ENCODE measurements around the gene PNPLA7.
"Not testable (repeated sequence)": the region's sequence is repeated elsewhere in the genome, so short reads cannot be mapped to it uniquely, and the experiment has no call there.

Gene PNPLA7
- long read RNA-seq, donor 1: 0 reads
- long read RNA-seq, donor 2: 0 reads
- long read RNA-seq, donor 3, partial matches to known transcripts: 23 of 74 reads
- long read RNA-seq, donor 3, other reads (novel, unspliced or antisense): 51 of 74 reads
- long read RNA-seq, donor 4, partial matches to known transcripts: 115 of 115 reads
- long read RNA-seq, donor 4, other reads (novel, unspliced or antisense): 0 of 115 reads
- long read RNA-seq, donor 5: 0 reads
- long read RNA-seq, donor 6: 0 reads
- long read RNA-seq, donor 7: 0 reads
- long read RNA-seq, donor 8, partial matches to known transcripts: 102 of 102 reads
- long read RNA-seq, donor 8, other reads (novel, unspliced or antisense): 0 of 102 reads

DNA sequence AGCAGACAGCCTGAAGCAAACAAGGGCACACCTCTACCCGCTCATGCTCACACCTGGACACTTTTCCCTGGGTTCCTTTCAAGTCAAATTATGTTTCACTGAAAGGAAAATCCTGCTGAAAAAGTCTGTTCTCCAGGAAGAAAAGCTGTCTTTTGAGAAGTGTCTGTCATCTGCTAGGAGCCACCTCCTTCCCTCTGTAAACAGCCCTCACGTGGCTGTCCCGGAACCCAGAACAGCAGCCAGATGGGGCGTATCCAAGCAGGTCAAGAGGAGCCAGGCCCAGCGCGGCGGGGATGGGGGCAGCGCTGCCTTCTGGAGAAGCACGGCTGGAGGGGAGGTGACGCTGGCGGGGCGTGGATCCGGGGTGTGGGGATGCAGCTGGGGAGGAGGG, at the start of gene PNPLA7:
Gene PNPLA7, minus strand, starts transcription at position 172 of the 391 bp plus-strand sequence. CDS start 205 bp downstream, outside the sequence.
- DNase-seq: peak; percentile 59

DNA sequence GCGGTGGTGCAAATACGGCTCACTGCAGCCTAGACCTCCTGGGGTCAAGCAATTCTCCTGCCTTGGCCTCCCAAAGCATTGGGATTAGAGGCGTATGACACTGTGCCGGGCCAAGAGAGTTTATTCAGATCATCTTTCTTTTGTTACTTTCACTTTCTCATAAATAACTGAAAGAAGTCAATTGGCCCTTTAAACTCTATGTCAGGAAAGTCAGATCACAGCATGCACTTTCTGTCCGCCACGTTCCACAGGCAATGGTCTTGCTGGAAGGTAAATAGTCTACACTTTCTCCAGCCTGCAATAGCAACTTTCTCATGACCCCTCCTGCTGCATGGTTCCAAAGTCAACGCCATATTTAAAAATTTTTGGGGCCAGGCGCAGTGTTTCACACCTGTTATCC, 48.7 kb upstream of the PNPLA7 start:
- no peak for DNase-seq

DNA sequence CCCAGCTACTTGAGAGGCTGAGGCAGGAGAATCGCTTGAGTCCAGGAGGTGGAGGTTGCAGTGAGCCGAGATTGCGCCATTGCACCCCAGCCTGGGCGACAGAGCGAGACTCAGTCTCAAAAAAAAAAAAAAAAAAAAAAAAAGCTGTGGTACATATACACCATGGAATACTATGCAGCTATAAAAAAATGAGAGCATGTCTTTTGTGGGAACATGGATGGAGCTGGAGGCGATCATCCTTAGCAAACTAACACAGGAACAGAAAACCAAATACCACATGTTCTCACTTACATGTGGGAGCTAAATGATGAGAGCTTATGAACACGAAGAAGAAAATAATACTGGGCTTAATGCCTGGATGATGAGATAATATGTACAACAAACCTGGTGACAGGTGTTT, 46.4 kb upstream of the PNPLA7 start:
- DNase-seq: not testable (repeated sequence)

DNA sequence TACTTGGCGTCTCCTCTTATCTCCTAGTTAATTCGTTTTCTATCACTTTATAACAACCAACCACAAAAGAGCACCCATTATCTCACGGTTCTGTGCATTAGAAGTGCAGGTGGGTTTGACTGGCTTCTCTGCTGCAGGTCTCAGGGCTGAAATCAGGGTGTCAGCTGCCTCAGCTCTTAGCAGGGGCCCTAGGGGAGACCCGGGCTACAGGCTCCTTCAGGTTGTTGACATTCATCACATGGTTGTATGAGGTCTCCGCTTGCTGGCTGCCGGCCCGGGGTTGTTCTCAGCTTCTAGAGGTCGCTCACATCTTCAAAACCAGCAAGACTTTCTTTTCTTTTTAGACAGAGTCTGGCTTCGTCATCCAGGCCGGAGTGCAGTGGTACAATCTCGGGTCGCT, 43.0 kb upstream of the PNPLA7 start:
- DNase-seq: no peak

DNA sequence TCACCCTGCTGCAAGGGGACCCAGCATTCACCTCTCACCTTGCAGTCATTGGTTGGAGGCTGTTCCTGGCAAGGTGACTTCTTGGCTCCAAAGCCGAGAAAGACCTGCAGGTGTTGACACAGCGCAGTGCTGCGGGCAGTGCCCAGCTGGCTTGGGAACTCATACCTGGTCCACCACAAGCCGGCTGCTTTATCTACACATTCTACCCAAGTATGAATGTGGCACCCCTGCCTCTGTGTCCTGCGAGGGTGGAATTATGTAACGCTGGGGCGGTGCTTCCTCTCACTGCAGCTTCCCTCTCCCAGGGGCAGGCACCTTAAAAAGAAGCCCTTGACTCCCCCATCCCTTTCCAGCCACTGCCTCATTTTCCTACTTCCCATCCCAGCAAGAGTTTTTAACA, 42.6 kb upstream of the PNPLA7 start:
- DNase-seq: no peak

DNA sequence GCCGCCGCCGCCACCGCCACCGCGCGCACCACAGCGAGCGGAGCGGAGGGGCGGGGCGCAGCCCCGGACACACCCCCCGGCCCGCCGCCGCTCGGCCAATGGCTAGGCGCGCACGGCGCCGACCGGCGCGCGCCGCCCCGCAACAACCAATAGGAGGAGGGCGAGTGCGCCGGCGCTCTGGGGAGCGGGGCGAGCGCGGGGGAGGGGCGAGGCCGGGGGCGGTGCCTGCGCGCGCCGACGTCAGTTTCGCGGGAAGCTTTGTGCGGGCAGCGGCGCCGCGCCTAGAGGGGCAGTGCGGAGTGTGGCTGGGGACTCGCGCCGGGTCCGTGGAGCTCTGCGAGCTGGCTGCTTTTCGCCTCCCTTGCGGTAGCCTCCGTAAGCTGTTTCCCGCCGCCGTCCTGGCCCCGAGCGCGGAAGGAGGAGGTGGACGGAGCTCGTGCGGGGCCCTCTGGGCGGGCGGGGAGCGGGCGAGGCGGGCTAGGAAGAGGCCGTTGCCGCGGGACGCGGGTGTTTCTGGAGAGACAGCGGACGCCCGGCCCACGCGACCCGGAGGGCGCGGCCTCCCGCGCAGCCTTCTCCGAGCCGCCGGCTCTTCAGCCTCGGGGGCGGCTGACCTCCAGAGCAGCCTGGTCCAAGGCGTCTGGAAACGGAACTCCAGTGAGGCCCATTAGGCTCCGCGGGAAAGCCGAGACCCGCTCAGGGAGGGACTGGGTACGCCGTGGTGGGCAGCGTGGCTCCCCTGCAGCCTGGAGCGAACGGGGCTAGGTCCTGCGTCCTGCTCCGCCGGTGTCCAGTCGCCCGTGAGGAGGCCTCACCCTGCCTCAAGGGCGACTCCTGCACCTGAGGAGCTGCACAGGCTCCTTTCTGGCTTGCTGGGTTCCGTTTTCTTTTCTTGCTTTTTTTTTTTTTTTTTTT, 40.5 kb upstream of the PNPLA7 start, which contains the start of gene ZMYND19:
Gene ZMYND19, minus strand, starts transcription at position 44 of the 915 bp plus-strand sequence. CDS start 249 bp downstream, outside the sequence.
- DNase-seq: peak; percentile 89

DNA sequence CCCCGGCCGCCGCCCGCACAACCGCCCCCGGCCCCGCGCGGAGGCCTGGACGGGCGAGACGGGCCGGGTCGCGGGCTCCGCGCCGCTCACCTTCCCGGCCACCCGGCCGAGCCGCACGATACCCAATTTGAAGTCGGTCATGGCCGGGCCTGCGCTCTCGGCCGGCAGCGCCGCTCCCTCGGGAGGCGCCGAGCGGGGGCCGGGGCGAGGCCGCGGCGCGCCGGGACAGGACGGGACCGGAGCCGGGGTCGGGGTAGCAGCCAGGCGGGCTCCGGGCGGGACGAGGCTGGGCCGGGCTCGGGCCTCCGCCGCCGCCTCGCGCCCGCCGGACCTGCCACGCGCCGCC, 39.9 kb upstream of the PNPLA7 start:
- DNase-seq: no peak

DNA sequence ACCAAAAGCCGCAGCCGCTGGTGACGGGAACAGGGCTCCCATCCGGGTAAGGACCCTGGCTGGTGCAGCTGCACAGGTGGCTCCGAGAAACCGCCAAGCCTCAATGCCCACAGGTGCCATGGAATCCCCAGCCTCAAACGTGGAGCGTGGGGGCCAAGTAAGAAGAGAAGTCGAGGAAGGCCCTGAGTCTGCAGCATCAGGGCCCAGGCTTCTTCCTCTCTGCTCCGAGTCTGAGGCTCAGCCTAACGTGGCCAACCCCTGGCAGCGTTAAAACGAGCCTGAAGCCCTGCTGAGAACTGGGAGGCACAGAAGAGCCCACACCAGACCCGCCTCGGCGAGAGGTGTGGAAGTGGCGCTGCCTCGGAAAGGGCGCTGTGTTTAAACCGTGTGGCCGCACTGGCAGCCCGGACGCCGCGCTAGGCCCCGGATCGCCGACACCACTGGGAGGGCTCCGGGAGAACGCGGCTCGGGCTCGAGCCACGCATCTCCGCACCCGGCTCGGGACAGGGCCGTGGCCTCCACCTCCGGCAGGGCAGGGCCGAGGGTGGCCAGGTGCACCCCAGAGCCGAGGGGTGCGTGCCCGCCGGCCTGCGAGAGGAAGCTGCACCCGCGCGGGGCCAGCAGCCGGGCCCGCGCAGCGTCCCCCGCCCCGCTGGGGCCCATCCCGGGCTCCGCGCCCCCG, 39.4 kb upstream of the PNPLA7 start:
- DNase-seq: peak; percentile 50

DNA sequence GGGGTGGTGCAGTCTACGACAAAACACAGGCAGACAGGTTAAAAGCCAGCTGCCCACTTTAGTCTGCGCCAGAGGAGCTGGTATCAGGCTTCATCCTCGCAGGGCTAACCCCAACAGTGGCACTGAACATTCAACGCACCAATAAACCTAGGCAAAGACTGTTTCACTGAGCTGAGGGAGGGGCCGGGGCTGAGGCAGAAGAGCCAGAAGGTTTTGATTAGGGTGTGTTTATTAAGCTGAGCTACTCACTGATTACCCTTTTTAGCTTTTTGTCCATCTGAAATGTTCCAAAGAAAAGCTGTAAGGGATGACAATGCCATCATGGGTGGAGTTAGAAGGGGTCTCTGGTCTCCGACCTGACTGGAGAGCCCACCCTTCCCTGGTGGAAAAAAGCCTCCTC, 38.7 kb upstream of the PNPLA7 start:
- DNase-seq: no peak

DNA sequence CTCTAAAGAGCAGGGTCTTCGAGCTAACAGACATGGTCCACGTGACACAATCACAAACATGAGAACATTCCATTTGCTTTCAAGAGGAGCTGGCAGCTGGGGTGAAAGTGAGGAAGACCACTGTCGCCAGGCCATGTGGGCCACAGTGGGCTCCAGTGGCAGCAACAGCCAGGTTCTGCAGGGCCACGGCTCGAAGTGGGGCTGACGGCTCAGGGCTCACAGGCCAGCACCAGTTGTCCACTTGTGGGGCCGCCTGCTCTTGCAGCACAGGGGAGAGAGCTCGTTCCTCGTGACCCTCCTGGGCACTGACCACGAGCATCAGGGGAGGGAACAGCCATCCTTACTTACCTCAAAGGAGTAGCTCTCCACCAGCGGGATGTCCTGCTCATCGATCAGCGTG, 38.1 kb upstream of the PNPLA7 start:
- no peak for DNase-seq

DNA sequence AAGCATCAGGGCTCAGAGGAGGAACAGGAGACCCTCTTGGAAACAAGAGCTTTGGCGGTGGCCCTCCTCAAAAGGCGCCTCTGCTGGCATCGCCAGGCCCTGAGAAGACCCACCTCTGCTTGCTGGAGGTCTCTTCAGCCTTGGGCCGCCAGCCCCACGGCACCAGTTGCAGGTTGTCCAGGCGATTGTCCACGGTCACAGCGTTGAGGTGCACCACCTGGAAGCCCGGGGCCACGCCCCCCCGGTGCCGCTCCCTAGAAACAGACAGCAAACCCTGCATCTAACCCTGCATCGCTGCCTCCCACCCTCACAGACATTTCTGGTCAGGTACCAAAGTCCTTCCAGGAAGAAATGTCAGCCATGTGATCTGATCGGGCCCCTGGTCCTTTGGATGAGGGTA, 36.7 kb upstream of the PNPLA7 start:
- DNase-seq: no peak

DNA sequence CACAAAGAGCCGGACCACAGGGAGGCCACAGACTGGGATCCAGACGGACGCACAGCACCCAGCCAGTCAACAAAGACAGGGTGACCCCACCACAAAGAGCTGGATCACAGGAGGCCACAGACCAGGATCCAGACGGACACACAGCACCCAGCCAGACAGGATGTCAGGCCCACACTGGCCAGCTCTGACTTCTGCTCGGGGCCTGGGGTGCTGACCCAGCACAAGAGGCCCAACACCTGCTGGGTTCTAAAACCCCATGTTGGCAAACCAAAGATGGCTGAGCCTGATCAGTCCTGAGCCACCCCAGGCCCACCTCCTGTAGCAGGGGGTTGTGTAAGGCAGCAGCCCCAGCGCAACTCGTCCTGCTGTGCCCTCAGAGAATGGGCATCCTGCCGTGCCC, 33.8 kb upstream of the PNPLA7 start:
- DNase-seq: no peak

DNA sequence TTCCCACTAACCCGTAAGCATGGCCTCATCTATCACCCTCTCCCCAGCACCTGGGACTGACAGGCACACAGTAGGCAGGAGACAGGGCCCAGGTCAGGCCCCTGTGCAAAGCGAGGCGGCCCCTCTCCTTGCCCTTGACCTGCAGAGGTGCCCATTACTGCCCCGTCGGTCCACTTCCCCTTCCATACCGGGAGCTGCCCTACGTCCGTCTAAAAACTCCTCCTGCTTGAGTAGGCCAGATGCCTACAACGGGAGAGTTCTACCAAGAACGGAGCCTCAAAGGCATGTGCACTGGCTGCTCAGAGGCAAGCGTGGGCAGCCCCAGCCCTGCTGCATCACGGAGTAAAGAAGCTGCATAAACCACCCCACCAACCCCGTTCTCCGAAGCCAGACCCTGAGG, 33.1 kb upstream of the PNPLA7 start:
- DNase-seq: no peak

DNA sequence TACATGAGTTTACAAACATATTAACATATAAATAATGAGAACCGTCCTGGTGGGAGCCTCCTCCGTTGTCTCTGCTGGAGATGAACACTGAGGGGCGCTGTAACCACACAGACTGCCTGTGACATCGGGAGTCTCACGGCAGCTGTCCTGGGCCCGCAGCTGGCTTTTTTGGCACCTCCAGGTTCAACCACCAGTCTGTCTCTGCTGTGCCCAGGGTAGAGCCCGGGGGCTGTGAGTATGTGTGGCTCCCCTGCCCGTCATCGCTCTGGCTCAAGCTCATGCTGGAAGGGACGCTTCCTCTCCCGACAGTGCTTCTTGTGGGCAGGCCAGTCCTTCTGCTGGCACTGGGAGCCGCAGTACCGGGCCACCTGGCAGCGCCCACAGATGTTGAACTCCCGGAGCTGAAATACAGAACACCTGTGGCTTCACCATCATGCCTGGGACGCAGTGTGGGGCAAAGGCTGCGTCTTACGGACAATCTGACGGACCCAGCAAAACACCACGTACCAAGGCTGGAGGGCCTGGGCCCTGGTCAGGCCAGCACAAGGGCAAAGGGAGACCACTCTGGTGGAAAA, 32.2 kb upstream of the PNPLA7 start:
- DNase-seq: no peak

DNA sequence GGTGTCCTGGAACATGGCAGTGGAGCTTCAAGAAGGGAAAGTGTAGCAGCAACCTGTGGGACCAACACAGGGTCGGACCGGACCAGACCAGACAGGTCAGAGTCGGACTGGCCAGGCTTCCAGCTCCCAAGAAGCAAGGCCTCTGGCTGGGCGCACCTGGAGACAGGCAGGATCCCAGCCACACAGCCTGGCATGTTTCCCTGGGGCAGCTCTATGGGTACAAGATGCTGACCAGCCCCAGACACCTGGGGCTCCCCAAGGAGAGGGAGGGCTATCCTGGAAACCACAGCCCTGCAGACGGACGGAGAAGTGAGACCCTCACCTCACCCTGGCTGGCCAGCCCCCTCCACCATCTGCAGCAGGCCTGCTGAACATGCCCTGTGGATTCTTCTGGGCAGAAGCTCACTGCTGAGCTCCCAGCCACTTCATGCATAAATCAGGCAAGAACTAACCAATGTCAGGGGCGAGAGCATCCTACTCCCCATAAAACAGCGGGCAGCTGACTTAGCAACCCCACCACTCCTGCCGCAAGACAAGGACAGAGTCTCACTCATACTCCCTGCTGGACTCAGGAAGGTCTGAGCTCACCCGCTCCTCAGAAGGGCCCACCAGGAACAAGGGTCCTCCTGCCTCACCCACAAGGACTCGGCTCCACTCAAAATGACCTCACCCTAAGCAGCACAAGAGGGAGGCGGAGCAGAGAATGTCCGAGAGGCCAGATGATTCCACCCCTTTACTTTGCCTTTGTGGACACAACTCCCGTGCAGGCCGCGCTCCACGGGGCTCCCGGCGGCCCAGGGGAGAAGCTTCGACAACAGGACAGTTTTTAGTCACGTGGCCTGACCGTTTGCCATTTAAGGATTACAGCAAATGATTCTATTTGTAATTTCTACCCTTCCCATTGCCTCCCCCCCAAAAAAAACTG, 31.4 kb upstream of the PNPLA7 start:
- DNase-seq: no peak

DNA sequence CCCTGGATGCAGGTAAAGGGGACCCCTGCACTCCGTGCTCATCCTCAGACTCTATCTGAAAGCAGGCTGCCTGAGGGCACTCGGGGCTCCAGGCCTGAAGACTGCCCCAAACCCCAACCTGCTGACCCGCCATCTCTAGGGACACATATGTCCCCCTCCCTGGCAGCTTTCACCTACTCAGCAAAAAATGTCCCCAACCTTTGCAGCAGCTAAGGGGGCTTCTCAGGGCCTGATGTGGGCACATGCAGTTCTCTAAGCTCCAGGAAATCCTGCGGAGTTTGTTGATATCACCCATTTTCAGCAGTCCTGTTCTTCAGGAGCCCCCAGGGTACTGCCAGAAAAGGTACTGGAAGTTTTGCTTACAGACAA, 30.7 kb upstream of the PNPLA7 start:
- DNase-seq: no peak

DNA sequence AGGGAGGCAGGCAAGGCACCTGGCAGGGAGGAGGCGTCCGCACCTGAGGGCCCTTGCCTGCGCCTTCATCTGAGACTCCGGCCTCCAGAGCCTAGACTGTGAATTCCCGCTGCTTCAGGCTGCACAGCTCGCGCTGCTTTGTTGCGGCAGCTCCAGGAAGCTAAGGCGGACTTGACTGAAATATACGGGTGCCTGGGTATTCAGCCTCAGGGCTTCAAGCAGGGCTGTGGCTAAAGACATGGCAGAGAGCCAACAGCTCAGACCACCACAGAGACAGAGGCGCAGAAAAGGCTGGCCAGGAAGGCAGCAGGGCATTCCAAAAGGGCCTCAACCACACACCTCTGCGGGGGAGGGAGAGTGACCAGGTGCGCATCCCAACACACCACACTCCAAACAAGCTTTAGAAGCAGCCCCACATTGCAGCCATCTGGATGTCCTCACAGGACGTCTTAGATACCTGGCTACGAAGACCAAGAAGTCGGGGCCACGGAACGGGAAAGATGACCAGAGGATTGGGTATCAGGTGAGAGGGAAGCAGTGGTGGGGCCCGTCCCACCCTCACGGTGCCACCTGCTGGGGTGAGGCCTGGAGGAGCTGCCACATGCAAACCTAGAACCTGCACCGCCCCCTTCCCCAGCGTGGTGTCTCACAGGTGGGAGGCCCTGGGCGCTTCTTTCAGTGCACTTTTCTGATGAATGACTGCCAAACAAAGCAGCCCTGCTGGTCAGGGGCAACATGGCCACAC, 30.2 kb upstream of the PNPLA7 start:
- no peak for DNase-seq

DNA sequence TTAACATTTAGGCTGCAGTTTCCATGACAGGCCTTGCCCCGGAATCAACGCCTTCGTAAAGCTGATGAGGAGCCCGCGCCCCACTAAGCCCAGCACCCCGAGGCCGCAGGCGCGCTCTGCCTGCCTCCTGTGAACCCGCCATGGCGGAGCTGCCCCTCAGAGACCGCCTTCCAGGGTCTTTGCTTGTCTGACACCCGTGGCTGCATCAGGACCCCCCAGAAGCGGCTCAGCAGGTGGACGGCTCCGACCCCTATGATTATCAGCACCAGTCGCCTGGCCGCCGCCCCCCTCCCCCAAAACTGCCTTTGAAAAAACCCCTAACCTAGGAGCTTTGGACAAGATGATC, 29.0 kb upstream of the PNPLA7 start:
- no peak for DNase-seq

DNA sequence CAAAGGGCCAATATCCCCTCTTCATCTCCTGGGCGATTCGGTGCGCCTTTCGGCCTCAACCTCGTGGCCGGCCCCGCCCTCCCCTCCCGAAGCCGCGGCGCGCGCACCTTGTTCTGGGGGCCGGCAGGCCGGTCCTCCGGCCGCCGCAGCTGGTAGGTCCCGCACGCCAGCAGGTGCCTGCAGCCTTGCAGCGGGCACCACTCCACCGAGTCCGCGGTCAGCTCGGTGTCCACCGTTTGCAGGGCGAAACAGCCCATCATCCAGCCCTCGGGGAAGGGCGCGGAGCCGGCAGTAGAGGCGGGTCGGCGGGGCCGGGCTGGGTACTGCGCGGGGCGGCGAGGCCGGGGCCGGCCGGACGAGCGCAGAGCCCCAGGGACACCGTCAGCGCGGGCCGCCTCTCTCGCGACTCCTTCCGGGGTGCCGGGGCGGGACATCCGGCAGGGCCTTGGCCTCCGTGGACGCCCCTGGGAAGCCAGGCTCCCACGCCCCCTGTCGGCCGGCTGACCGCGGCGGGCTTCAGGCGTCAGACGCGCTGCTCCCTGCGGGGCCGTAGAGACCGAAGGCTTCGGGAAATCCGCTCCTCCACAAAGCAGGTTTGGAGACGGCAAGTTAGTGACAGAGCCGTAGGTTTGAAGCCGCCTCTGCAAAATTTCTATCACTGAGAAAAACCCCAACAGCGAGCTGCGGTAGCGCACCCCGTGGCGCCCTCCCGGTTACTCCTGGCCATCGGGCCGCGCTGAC, 28.5 kb upstream of the PNPLA7 start, which contains the start of gene DPH7:
Gene DPH7, minus strand, starts transcription at position 408 of the 741 bp plus-strand sequence. Its CDS starts 148 bp downstream, at position 260.
- DNase-seq: peak; percentile 90
